Measurements from ENCODE around the gene TUBA4B.
"Not testable (repeated sequence)": the region's sequence is repeated elsewhere in the genome, so short reads cannot be mapped to it uniquely, and the experiment has no call there.

Gene TUBA4B

DNA sequence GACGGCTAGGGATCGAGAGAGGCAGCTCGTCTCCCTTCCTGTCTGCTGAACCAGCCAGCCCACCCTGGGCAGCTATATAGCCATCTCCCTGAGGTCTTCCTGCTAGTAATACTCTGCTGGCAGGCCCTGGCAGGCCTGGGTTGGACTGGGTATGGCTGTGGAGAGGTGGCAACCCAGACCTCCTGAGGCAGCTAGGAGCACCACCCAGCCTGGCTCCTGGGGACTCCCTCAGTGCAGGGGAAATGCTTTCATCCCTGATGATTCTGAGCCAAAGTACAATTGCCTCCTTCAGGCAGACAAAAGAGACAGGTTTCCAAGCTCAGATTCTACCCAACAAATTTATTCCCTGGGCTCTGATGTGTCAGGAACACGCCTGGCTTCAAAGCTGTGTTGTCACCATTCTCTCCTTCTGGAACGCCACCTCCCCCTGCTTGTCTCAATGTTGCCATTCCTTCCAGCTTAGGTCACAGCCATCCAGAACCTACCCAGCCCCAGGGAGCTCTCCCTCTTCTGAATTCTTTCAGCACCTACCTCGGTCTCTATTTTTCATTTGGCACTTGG lies 21.4 kb downstream of the TUBA4B start:
- DNase-seq (ENCODE audit: low read depth in 2 of 2), result no peak

DNA sequence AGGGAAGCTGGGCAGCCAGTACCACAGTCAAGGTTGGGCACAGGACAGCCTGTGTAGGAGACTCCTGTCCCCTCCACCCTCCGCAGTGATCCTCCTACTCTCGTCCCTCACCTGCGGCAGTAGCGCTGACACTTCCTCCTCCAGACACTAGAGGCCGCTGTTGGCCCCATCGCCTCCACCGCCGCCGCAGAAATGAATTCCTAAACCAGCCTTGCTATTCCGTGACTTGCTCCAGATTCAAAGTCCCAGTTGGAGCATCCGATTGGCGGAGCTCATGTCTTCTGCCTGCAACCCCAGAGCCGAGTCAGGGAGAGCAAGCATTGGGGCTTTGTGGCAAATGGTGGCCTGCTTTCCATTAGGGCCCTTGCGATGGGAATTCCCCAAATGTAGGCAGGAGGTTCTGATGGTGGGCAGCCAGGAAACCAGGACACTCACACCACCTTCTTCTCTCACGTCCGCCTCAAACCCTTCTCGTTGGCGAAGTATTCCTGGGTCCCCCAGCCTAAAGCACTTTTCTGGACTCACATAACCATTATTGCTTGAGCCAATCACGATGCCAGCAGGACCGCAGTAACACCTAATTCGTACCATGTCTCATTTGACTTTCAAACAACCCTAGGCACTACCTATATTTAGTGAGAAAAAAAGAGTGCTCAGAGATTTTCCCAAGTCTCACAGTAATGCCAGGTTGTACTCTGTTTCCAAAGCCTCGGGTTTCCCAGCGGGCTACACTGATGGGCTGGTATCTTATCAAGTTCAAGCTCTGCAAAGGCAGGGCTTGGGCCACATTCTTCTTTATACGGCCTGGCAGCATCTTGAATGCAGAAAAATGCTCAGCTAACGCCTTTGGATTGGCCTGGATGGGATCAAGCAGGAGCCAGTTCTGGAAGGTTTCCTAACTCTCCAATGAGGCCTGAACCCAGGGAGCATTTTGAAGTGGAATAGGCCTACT lies 24.9 kb downstream of the TUBA4B start:
- DNase-seq (ENCODE audit: low read depth in 2 of 2), result peak; percentile 49 to 52

- no peak for DNase-seq (ENCODE audit: low read depth in 2 of 2)
These were observed 25.7 kb downstream of the TUBA4B start for GRCh38 chr2:219278655-219279150.

GRCh38 chr2:219279151-219279915 lies 26.3 kb downstream of the TUBA4B start, which contains the start of gene DNAJB2:
Gene DNAJB2 (plus strand): TSS chr2:219279366. CDS start chr2:219279834, 468 bp downstream.
- DNase-seq (ENCODE audit: low read depth in 2 of 2), result peak; percentile 94 to 97

GRCh38 chr2:219279916-219280516 lies 27.0 kb downstream of the TUBA4B start:
- peak in 1 of 2 donors; percentile 53 for DNase-seq (ENCODE audit: low read depth in 2 of 2)

DNA sequence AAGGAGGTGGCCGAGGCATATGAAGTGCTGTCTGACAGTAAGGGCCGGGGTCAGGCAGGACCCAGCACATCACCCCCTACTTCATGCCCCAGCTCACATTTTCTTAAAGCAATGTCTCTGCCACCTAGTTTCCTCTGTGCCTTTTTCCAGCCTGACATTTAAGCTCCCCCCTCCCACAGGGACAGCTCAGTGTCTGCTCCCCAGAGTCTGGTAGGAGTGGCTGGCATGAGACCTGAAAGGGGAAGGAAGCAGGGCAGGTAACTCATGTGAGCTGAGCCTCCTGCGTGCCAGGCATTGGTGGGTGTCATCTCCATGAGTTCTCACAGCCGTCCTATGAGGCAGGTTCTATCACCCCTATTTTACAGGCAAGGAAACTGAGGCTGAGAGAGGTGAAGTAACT lies 27.6 kb downstream of the TUBA4B start:
- no peak for DNase-seq (ENCODE audit: low read depth in 2 of 2)

DNA sequence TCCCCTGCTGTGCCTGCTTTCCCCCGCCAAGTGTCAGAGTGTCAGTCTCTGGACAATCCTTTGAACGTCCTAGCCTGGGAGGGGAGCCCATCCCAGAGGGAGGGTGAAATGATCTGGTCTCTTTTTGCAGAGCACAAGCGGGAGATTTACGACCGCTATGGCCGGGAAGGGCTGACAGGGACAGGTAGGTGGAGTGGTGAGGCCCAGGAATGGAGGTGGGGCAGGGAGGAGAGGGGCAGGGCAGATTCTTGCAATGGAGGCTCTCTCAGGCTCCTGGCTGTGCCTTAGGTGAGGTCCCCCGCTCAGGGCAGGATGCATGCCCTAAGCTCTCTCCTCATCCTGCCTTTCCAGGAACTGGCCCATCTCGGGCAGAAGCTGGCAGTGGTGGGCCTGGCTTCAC lies 28.5 kb downstream of the TUBA4B start:
- no peak for DNase-seq (ENCODE audit: low read depth in 2 of 2)

GRCh38 chr2:219282375-219282774 lies 29.3 kb downstream of the TUBA4B start:
- no peak for DNase-seq (ENCODE audit: low read depth in 2 of 2)

- DNase-seq (ENCODE audit: low read depth in 2 of 2), result no peak
These were observed 30.0 kb downstream of the TUBA4B start for GRCh38 chr2:219282943-219283581.

DNA sequence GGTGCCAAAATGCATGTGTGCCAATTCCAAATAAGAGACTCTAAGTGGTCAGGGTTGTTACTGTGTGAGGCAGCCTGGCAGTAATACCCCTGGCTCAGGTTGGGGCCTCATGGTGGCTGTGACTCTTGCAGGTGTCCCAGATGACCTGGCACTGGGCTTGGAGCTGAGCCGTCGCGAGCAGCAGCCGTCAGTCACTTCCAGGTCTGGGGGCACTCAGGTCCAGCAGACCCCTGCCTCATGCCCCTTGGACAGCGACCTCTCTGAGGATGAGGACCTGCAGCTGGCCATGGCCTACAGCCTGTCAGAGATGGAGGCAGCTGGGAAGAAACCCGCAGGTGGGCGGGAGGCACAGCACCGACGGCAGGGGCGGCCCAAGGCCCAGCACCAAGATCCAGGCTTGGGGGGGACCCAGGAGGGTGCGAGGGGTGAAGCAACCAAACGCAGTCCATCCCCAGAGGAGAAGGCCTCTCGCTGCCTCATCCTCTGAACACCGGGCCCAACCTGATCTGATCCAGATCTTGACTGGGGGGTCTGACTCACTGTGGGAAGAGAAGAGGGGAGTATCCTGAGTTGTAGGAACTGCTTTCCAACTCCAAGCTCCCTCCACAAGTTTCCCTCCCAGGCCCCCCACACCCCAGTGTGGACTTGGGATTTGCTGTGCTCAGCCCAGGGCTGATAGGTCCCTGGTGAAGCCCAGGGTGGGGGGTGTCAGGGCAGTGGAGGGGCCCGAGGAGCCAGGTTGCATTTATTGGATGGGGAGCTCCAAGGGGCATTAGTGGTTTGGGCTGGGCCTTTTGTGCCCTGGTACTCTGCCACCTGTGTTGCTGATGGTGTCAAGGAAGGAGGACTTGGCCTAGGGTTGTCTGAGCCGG lies 31.7 kb downstream of the TUBA4B start:
- DNase-seq (ENCODE audit: low read depth in 2 of 2), result no peak

DNA sequence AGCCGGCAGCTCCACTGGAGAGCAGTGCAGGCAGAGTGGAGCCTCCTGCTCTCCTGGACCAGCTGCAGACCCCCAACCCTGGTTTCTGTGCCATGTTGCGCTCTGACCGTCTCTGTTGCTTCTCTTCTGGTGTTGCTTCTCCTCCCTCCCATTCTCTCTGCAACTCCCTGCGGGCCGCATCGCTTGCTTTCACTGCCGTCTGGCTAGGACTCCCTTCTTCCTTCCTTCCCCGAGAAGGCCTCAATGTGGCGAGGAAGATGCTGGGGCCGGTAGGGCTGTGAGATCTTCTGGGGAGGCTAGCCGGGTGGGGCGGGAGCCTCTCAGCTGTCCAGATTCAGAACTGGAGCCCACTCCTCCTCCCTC lies 32.3 kb downstream of the TUBA4B start:
- no peak for DNase-seq (ENCODE audit: low read depth in 2 of 2)

DNA sequence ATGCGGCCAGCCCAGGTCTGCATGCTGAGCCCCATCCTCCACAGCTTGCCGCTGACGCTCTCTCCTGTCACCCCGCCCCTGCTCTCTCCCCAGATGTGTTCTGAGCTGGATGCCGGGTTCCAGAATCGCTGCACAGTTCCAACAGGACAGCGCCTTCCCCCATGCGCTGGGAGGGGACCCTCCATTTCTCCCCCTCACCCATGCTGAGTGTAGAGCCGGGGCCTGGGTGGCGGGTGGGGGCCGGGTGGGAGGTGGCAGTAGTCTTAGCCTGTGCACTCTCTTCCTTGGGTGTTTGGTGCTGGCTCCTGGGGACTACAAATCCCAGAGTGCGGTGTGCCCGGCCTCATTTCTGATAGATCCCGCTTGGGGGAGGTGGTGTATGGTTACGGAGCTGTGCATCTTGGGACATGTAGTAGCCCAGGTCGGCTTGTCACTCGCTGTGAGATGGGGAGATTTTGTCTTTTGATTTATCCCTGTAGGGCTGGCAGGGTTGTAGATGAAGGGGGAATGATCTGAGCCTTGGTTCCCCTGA lies 32.9 kb downstream of the TUBA4B start:
- no peak for DNase-seq (ENCODE audit: low read depth in 2 of 2)

DNA sequence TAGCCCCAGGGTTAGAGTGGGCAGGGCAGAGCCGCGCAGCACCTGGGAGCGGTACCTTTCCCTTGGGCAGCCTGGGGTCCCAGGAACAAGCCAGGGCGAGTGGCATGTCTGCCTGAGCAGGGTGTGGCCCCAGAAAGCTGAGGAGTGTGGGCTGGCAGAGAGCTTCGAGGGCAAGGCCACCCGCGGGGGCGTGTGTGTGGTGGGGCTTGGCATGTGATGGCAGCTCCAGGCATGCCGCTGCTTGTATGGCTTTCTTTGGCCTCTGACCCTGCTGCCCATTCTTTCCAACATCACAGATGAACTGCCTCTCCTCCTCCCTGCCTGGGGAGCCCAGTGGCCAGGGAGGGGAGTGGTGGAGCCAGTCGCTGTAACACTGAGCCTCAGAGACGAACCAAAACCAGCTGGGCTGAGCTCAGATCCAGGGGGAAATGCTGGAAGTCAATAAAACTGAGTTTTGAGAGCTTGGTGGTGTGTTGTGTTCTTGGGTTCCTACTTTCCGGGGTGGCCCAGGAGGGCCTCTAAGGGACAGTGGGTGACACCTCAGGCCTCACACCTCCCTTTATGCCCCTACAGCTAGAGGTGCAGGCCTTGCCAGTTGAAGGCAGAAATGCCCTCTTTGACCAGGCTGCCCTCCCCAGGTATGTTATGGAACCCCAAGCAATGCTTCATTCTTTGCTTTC lies 33.5 kb downstream of the TUBA4B start:
- DNase-seq (ENCODE audit: low read depth in 2 of 2), result no peak

DNA sequence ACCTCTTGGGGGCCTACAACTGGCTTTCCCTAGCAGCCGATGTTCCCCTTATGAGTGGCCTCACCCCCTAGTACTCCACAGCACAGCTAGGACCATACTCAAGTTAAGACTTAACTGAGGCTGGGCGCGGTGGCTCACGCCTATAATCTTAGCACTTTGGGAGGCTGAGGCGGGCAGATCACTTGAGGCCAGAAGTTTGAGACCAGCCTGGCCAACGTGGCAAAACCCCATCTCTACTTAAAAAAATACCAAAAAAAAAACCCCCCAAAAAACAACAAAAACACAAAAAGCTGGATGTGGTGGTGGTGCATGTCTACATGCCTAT lies 34.0 kb downstream of the TUBA4B start:
- not testable (repeated sequence) for DNase-seq (ENCODE audit: low read depth in 2 of 2)

- no peak for DNase-seq (ENCODE audit: low read depth in 2 of 2)
These were observed 34.7 kb downstream of the TUBA4B start for GRCh38 chr2:219287580-219288265.

- no peak for DNase-seq (ENCODE audit: low read depth in 2 of 2)
These were observed 36.1 kb downstream of the TUBA4B start for GRCh38 chr2:219289195-219289536.

- DNase-seq (ENCODE audit: low read depth in 2 of 2), result no peak
These were observed 36.7 kb downstream of the TUBA4B start for GRCh38 chr2:219289537-219290361.
